GM18870 (cell line): ENCODE data around the gene RANBP3L.
"Not testable (repeated sequence)": the region's sequence is repeated elsewhere in the genome, so short reads cannot be mapped to it uniquely, and the experiment has no call there.

ENCODE experiments used
- ATAC-seq: cut with Tn5 transposase; IDR thresholded peaks from one replicate; pipeline ENCODE4 v1.9.1; 2021; ENCODE audit warnings: moderate library complexity; ENCODE audit not compliant: unreplicated experiment

Gene RANBP3L

GRCh38 chr5:36301858-36302603 is at the start of gene RANBP3L:
TSS of gene RANBP3L (minus strand) at chr5:36301902. CDS start at chr5:36301416, 486 bp downstream.
- no peak for ATAC-seq

GRCh38 chr5:36346896-36347690 is 45.4 kb upstream of the RANBP3L start:
- no peak for ATAC-seq

- ATAC-seq = no peak
Measured at GRCh38 chr5:36344899-36345298, 43.2 kb upstream of the RANBP3L start.

- ATAC-seq = not testable (repeated sequence)
Measured at GRCh38 chr5:36341720-36342119, 40.0 kb upstream of the RANBP3L start.

GRCh38 chr5:36337597-36337996 is 35.9 kb upstream of the RANBP3L start:
- ATAC-seq = no peak

GRCh38 chr5:36334315-36334714 is 32.6 kb upstream of the RANBP3L start:
- ATAC-seq = no peak

- not testable (repeated sequence) for ATAC-seq
Measured at GRCh38 chr5:36332720-36333119, 31.0 kb upstream of the RANBP3L start.

- ATAC-seq = no peak
Measured at GRCh38 chr5:36325196-36325595, 23.5 kb upstream of the RANBP3L start.

GRCh38 chr5:36323926-36324781 is 22.5 kb upstream of the RANBP3L start:
- ATAC-seq = no peak

GRCh38 chr5:36312953-36313672 is 11.4 kb upstream of the RANBP3L start:
- no peak for ATAC-seq

- ATAC-seq = no peak
Measured at GRCh38 chr5:36311956-36312355, 10.3 kb upstream of the RANBP3L start.

- ATAC-seq = no peak
Measured at GRCh38 chr5:36310138-36310537, 8.4 kb upstream of the RANBP3L start.

GRCh38 chr5:36305571-36306326 is 4.0 kb upstream of the RANBP3L start:
- no peak for ATAC-seq

- ATAC-seq = no peak
Measured at GRCh38 chr5:36304095-36304805, 2.5 kb upstream of the RANBP3L start.

- ATAC-seq = no peak
Measured at GRCh38 chr5:36300927-36301540, 668 bp downstream of the RANBP3L start.

- no peak for ATAC-seq
Measured at GRCh38 chr5:36300191-36300926, 1.3 kb downstream of the RANBP3L start.

GRCh38 chr5:36298552-36298951 is 3.1 kb downstream of the RANBP3L start:
- ATAC-seq = no peak

- ATAC-seq = no peak
Measured at GRCh38 chr5:36297653-36298052, 4.0 kb downstream of the RANBP3L start.
